Rectal smooth muscle tissue (tissue), 1 donor: ENCODE data around the gene THSD1.
"Not testable (repeated sequence)": the region's sequence is repeated elsewhere in the genome, so short reads cannot be mapped to it uniquely, and the experiment has no call there.

Experiments used
- H3K27ac ChIP-seq: one replicate; pipeline ENCODE4 v1.7.0; 2013; ENCODE audit warnings: low read depth, low read length, inconsistent platforms
- H3K27me3 ChIP-seq: one replicate; pipeline ENCODE4 v1.7.0; 2013; ENCODE audit warnings: low read length; ENCODE audit not compliant: control insufficient read depth, insufficient read depth
- H3K36me3 ChIP-seq: one replicate; pipeline ENCODE4 v1.7.0; 2013; ENCODE audit warnings: low read length; ENCODE audit not compliant: control insufficient read depth, insufficient read depth
- H3K4me1 ChIP-seq: one replicate; pipeline ENCODE4 v1.7.0; 2013; ENCODE audit warnings: low read length; ENCODE audit not compliant: control insufficient read depth, insufficient read depth
- H3K4me3 ChIP-seq: one replicate; pipeline ENCODE4 v1.7.0; 2013; ENCODE audit warnings: low read length
- H3K9ac ChIP-seq: one replicate; pipeline ENCODE4 v1.7.0; 2013; ENCODE audit warnings: low read length

Gene THSD1

DNA sequence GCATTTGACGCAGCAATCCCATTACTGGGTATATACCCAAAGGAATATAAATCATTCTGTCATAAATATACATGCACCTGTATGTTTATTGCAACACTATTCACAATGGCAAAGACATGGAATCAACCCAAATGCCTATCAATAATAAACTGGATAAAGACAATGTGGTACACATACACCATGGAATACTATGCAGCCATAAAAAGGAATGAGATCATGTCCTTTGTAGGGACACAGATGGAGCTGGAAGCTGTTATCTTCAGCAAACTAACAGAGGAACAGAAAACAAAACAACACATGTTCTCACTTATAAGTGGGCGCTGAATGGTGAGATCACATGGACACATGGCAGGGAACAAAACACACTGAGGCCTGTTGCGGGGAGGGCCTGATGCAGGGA lies 63.8 kb downstream of the THSD1 start:
- not testable (repeated sequence) for H3K4me3 ChIP-seq, H3K36me3 ChIP-seq, H3K27me3 ChIP-seq, H3K9ac ChIP-seq, H3K27ac ChIP-seq, H3K4me1 ChIP-seq

DNA sequence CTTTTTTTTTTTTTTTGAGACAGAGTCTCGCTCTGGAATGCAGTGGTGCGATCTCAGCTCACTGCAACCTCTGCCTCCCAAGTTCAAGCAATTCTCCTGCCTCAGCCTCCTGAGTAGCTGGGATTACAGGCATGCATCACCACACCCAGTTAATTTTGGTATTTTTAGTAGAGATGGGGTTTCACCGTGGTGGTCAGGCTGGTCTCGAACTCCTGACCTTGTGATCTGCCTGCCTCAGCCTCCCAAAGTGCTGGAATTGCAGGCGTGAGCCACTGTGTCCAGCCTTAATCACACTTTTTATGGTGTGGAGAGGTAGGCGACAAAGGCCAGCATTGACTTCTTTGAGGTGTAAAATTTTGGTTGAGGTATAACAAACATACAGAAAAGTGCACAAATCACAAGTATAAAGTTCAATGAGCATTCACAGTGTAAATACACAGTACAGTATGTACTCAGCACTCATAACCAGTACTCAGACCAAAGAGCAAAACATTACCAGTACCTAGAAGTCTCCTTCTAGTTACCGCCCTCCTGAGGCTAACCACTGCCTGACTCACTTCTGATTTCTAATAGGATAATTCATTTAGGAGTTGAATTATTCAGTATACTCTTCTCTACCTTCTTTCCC lies 68.0 kb downstream of the THSD1 start:
- not testable (repeated sequence) for H3K4me1 ChIP-seq, H3K4me3 ChIP-seq, H3K36me3 ChIP-seq, H3K27ac ChIP-seq, H3K27me3 ChIP-seq, H3K9ac ChIP-seq

DNA sequence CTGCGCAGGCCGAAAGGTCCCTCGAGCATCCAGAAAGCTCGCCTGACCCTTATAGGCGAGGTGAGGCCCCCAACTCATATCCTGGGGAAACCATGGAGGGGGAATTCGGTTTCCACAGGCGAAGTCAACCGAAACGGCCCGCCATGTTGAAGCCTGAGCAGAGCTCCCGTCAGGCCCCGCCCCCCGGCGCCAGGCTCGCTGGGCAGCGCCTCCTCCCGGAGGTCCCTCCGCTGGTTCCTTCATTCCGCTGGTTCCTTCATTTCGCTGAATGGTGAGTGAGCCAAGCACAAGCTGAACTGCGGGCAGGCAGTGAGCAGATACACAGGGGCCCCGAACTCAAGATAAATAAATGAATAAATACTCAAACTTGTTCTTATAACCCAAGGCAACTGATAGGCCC lies 71.9 kb downstream of the THSD1 start:
- H3K36me3 ChIP-seq, H3K9ac ChIP-seq, H3K27ac ChIP-seq, H3K4me1 ChIP-seq, H3K4me3 ChIP-seq, H3K27me3 ChIP-seq: not testable (repeated sequence)

DNA sequence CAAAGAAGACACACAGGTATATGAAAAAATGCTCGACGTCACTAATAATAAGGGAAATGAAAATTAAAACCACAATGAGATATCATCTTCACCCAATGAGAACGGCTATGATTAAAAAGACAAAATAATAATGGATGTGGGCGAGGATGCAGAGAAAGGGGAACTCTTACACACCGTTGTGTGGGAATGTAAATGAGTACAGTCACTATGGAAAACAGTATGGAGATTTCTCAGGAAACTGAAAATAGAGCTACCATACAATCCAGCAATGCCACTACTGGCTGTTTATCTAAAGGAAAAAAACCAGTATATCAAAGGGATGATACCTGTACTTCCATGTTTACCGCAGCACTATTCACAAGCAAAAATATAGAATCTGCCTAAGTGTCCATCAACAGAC lies 74.1 kb downstream of the THSD1 start:
- not testable (repeated sequence) for H3K36me3 ChIP-seq, H3K27ac ChIP-seq, H3K4me3 ChIP-seq, H3K27me3 ChIP-seq, H3K4me1 ChIP-seq, H3K9ac ChIP-seq
